OCI-M1 (cell line): ENCODE results near the gene TNNI2.

Experiments
- DNase-seq: peaks from one replicate; lab custom pipeline; 2025; lab: John Stamatoyannopoulos, UW

TNNI2 gene

DNA sequence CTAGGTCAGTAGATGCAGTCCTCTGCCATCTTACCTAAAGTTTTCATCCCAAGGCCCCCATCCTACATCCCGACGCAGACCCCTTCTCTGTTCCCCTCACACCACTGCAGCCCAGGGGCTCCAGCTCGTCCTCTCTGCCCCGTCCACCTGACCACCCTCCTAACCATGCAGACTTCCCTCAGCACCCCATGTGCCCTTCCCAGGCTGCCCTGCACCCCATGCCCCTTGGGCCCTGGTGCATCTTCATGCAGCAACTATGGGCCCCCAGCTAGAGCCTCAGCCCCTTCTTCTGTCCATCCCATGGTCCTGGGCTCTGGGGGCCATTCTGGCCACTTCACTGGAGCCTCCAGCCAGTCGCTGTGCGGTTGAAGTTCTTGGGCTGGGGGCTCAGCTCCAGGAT lies 50.0 kb downstream of the TNNI2 start:
- DNase-seq = no peak

DNA sequence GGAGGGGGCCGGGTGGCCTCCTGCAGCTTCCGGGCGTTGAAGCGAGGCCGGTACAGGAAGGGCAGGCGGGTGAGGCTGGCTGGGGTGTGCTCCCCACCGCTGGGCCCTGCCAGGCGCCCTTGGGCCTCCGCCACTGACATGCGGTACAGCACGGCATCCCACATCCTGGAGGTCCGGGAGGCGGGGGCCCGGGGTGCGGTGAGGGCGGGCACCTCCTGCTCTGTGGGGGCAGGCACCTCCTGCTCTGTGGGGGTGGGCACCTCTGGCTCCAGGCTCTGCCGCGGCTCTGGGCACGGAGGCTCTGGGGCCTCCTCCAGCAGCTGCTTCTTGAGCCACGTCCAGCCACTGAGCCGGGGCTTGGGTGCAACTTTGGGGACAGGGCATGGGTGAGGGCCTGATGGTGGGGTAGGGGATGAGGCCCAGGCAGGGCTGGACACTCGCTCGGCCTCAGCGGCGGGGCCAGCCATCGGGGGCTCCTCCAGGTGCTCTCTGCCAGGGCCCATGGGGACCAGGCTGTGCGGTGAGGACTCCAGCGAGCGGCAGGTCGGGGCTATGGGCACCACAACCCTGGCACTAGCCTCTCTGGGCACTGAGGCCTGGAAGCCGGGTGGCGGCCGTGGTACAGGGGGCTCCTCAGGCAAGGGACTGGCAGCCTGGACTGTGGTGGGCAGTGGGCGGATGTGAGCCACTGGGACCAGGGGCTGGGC lies 50.6 kb downstream of the TNNI2 start:
- DNase-seq = no peak

DNA sequence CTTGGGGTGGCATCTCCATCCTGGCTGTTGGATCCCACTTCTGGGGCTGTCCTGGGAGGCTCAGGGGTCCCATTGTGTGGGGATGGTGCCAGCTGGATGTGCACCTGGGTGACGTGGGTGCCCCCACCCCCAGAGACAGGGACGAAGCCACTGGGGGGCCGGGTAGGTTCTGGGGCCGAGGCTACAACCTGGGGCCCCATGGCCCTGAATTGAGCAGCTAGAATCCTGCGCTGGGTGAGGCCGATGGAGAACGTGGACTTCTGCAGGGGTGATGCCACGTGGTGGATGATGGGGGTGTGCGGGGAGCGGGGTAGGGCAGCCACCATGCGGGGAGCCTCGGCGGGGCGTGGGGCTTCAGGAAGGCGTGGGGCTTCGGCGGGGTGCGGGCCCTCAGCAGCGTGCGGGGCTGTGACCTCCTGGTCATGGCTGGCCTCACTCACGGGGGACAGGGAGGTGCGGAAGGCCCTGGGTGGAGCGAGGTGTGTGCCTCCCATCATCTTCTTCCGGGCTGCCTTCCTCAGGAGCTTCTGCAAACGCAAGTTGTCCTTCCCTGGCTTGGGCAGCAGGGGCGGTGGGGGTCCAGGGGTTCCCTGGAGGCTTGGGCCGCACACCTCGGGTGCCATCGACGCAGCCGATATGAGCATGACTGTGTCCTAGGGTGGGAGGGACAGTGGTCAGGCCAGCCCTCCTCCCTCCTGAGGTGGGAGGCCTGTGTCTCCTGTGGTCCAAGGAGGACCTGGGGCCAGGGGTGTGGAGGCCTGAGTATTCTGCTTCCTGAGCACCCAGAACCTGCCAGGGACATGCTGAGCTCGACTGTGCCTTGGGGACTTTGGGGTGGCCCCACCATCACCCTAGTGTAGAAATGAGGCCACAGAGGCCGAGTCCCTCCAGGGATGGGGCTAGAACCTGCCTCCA lies 51.4 kb downstream of the TNNI2 start:
- no peak for DNase-seq
